Muscle of leg (tissue), 11 donors: ENCODE results near the gene MC1R. TPM values are rescaled to one million over a fixed set of nuclear protein-coding genes. Genes with fewer than 3 reads are reported as not detected.

Experiments
- DNase-seq: peaks from one replicate; pipeline ENCODE4 v3.0.0; 2013
- H3K27ac ChIP-seq: one replicate; pipeline ENCODE4 v1.5.1; 2013; ENCODE audit warnings: mild to moderate bottlenecking, low read length, control low read depth
- H3K27me3 ChIP-seq: one replicate; pipeline ENCODE4 v1.6.1; 2013; ENCODE audit warnings: low read length; ENCODE audit not compliant: control insufficient read depth, insufficient read depth
- H3K36me3 ChIP-seq: one replicate; pipeline ENCODE4 v1.6.1; 2013; ENCODE audit warnings: low read length; ENCODE audit not compliant: control insufficient read depth, insufficient read depth
- H3K4me1 ChIP-seq: one replicate; pipeline ENCODE4 v1.6.1; 2013; ENCODE audit warnings: low read length; ENCODE audit not compliant: control insufficient read depth, insufficient read depth
- H3K4me3 ChIP-seq: one replicate; pipeline ENCODE4 v1.5.1; 2013; ENCODE audit warnings: low read length, control low read depth
- H3K9me3 ChIP-seq: replicated peaks from 2 replicates; pipeline ENCODE4 v1.6.1; 2013; ENCODE audit warnings: low read depth, low read length; ENCODE audit not compliant: control insufficient read depth
- WGBS: methylation state at CpG from one replicate; pipeline ENCODE4 v1.1.5; 2013; ENCODE audit warnings: missing lambda C conversion rate; ENCODE audit not compliant: insufficient coverage; 5-methylcytosine and 5-hydroxymethylcytosine counted together
- polyA plus RNA-seq, 8 donors: library from polyadenylated mRNA; unstranded; fragments of 120-200 nt; gene quantifications; one replicate each; pipeline versions ENCODE4 v1.2.1 to v1.2.3, GENCODE V29; 2013; ENCODE audit warnings: inconsistent platforms in 1 of 8, low replicate concordance in 1 of 8; ENCODE audit not compliant: insufficient read length in 8 of 8, insufficient read depth in 1 of 8
- total RNA-seq: library from RNA; stranded (reverse); fragments of 120-200 nt; gene quantifications from one replicate; pipeline ENCODE4 v1.2.4, GENCODE V29; 2013

The MC1R gene
- total and polyA plus RNA-seq, 9 donors: 1.4 to 3.4 (median 2.2) TPM

GRCh38 chr16:89895482-89896250 is 23.0 kb upstream of the MC1R start:
- Histone ChIP-seq H3K36me3 (peaks cover 88% of the 10 kb centered on the region), H3K9me3 (no peaks in the 10 kb centered on the region), H3K27me3 (no peaks in the 10 kb centered on the region), H3K27ac (no peak overlapping the region), H3K4me1 (no peaks in the 10 kb centered on the region), H3K4me3 (no peak overlapping the region)
- no peak for DNase-seq
- 90% methylated on average over 21 of the region's 26 CpGs for WGBS

- Histone ChIP-seq H3K36me3 (peaks cover 79% of the 10 kb centered on the region), H3K27me3 (no peaks in the 10 kb centered on the region), H3K4me3 (no peak overlapping the region), H3K4me1 (no peaks in the 10 kb centered on the region), H3K9me3 (no peaks in the 10 kb centered on the region), H3K27ac (no peak overlapping the region)
- DNase-seq: no peak
- WGBS: 94% methylated on average over 8 of the region's 11 CpGs
These were observed 21.5 kb upstream of the MC1R start for GRCh38 chr16:89897204-89897603.

- Histone ChIP-seq H3K4me3 (no peak overlapping the region), H3K27me3 (no peaks in the 10 kb centered on the region), H3K27ac (no peak overlapping the region), H3K36me3 (peaks cover 76% of the 10 kb centered on the region), H3K4me1 (no peaks in the 10 kb centered on the region), H3K9me3 (no peaks in the 10 kb centered on the region)
- 92% methylated on average over 34 of the region's 36 CpGs for WGBS
- DNase-seq: no peak
These were observed 20.3 kb upstream of the MC1R start for GRCh38 chr16:89898201-89898967.

GRCh38 chr16:89899879-89900481 is 18.7 kb upstream of the MC1R start:
- Histone ChIP-seq H3K27me3 (no peaks in the 10 kb centered on the region), H3K9me3 (no peaks in the 10 kb centered on the region), H3K36me3 (peaks cover 77% of the 10 kb centered on the region), H3K4me3 (no peak overlapping the region), H3K27ac (no peak overlapping the region), H3K4me1 (no peaks in the 10 kb centered on the region)
- WGBS: 93% methylated on average over 16 of the region's 20 CpGs
- no peak for DNase-seq

- H3K4me1 ChIP-seq: no peaks in the 10 kb centered on the region
- H3K36me3 ChIP-seq: peaks cover 78% of the 10 kb centered on the region
- H3K27ac ChIP-seq: no peak overlapping the region
- DNase-seq: no peak
- H3K27me3 ChIP-seq: no peaks in the 10 kb centered on the region
- no peak overlapping the region for H3K4me3 ChIP-seq
- 97% methylated on average over 17 of the region's 17 CpGs for WGBS
- no peaks in the 10 kb centered on the region for H3K9me3 ChIP-seq
These were observed 17.8 kb upstream of the MC1R start for GRCh38 chr16:89900885-89901284.

GRCh38 chr16:89902980-89903379 is 15.7 kb upstream of the MC1R start:
- Histone ChIP-seq H3K9me3 (no peaks in the 10 kb centered on the region), H3K36me3 (peaks cover 76% of the 10 kb centered on the region), H3K27me3 (no peaks in the 10 kb centered on the region), H3K4me1 (no peaks in the 10 kb centered on the region), H3K4me3 (no peak overlapping the region), H3K27ac (no peak overlapping the region)
- 83% methylated on average over 11 of the region's 11 CpGs for WGBS
- DNase-seq: no peak

- H3K9me3 ChIP-seq: no peaks in the 10 kb centered on the region
- WGBS: 89% methylated on average over 16 of the region's 19 CpGs
- no peaks in the 10 kb centered on the region for H3K4me1 ChIP-seq
- no peak overlapping the region for H3K4me3 ChIP-seq
- peaks cover 74% of the 10 kb centered on the region for H3K36me3 ChIP-seq
- H3K27me3 ChIP-seq: no peaks in the 10 kb centered on the region
- DNase-seq: no peak
- H3K27ac ChIP-seq: no peak overlapping the region
These were observed 14.7 kb upstream of the MC1R start for GRCh38 chr16:89903908-89904515.

GRCh38 chr16:89904606-89905510 is 13.8 kb upstream of the MC1R start:
- DNase-seq: no peak
- H3K27ac ChIP-seq: no peak overlapping the region
- H3K27me3 ChIP-seq: no peaks in the 10 kb centered on the region
- no peaks in the 10 kb centered on the region for H3K9me3 ChIP-seq
- 71% methylated on average over 27 of the region's 31 CpGs for WGBS
- no peak overlapping the region for H3K4me3 ChIP-seq
- H3K4me1 ChIP-seq: no peaks in the 10 kb centered on the region
- peaks cover 75% of the 10 kb centered on the region for H3K36me3 ChIP-seq

- peaks cover 69% of the 10 kb centered on the region for H3K36me3 ChIP-seq
- H3K4me3 ChIP-seq: no peak overlapping the region
- H3K27ac ChIP-seq: no peak overlapping the region
- no peaks in the 10 kb centered on the region for H3K9me3 ChIP-seq
- DNase-seq: no peak
- no peaks in the 10 kb centered on the region for H3K27me3 ChIP-seq
- H3K4me1 ChIP-seq: peaks cover 3% of the 10 kb centered on the region
- WGBS: 89% methylated on average over 22 of the region's 23 CpGs
These were observed 13.0 kb upstream of the MC1R start for GRCh38 chr16:89905511-89906139.
